HCT116 (cell line): Measurements from ENCODE around the gene INPP5D. TPM values are rescaled to one million over a fixed set of nuclear protein-coding genes. Genes with fewer than 3 reads are reported as not detected.
"Not testable (repeated sequence)": the region's sequence is repeated elsewhere in the genome, so short reads cannot be mapped to it uniquely, and the experiment has no call there.

Source experiments
- ATAC-seq: fragments of 200-7000 bp; cut with Tn5 transposase; 2 replicates; pipeline ENCODE4 v1.9.1; 2020; ENCODE audit warnings: mild to moderate bottlenecking, moderate library complexity
- BruUV-seq: library from RNA; stranded (reverse); fragments of 400-500 nt; replicated peaks from 2 replicates; lab custom pipeline; 2021; lab: Mats Ljungman, UMichigan
- CTCF ChIA-PET: fragments of 300-600 bp; sonication (Branson Sonifier 250); formaldehyde crosslinking; loops from one replicate; lab custom pipeline; 2021; ENCODE audit warnings: antibody characterized with exemption; lab: Charles Lee
- POLR2A ChIA-PET: fragments of 300-600, 350-600 bp; sonication (Branson Sonifier 250); formaldehyde crosslinking; loops from one replicate; lab custom pipeline; 2021; ENCODE audit warnings: antibody characterized with exemption; lab: Charles Lee
- RAD21 ChIA-PET, 2 experiments: fragments of 300-600 bp; sonication (Branson Sonifier 250); formaldehyde crosslinking; loops; one replicate each; lab custom pipeline; 2023; ENCODE audit warnings: low total read pairs in 2 of 2; ENCODE audit not compliant: uncharacterized antibody in 2 of 2, unreplicated experiment in 2 of 2, low non-redundant PET in 1 of 2; lab: Charles Lee
- DNase-seq: peaks from one replicate; pipeline ENCODE4 v3.0.0-alpha.2; 2010; ENCODE audit warnings: low read depth, low spot score
- H2AFZ ChIP-seq: fragments of 200-600 bp; shearing (Covaris generic), sonication (generic); 2 replicates; pipeline ENCODE4 v1.6.1; 2017; ENCODE audit warnings: low read depth, mixed run types, mixed read lengths, antibody characterized with exemption, low read length; ENCODE audit not compliant: poor library complexity, severe bottlenecking
- H3K27ac ChIP-seq: 2 replicates; pipeline ENCODE4 v1.5.1; 2012; ENCODE audit warnings: low read depth, low read length
- H3K27me3 ChIP-seq: fragments of 200-600 bp; sonication (generic); 2 replicates; pipeline ENCODE4 v1.6.1; 2016; ENCODE audit warnings: mixed run types, low read length, mixed read lengths; ENCODE audit not compliant: insufficient read depth
- H3K36me3 ChIP-seq, 2 experiments: fragments of 200-500 bp in 1 of 2; fragments of 200-600 bp in 1 of 2; sonication (Bioruptor generic) in 1 of 2; sonication (generic) in 1 of 2; 2 replicates each; pipeline versions ENCODE4 v1.5.1 to v1.6.1; 2014 to 2016; ENCODE audit warnings: low read length in 2 of 2, inconsistent platforms in 1 of 2, mixed read lengths in 1 of 2, mixed run types in 1 of 2; ENCODE audit not compliant: insufficient read depth in 2 of 2, control insufficient read depth in 1 of 2
- H3K4me1 ChIP-seq, 2 experiments: fragments of 200-600 bp in 1 of 2; sonication (generic) in 1 of 2; 2 replicates each; pipeline versions ENCODE4 v1.5.1 to v1.6.1; 2012 to 2017; ENCODE audit warnings: low read length in 2 of 2, inconsistent platforms in 1 of 2, mild to moderate bottlenecking in 1 of 2, mixed read lengths in 1 of 2, mixed run types in 1 of 2, moderate library complexity in 1 of 2; ENCODE audit not compliant: insufficient read depth in 2 of 2, control insufficient read depth in 1 of 2
- H3K4me2 ChIP-seq: fragments of 200-600 bp; sonication (generic); 2 replicates; pipeline ENCODE4 v1.6.1; 2017; ENCODE audit warnings: mixed run types, low read length, mixed read lengths
- H3K4me3 ChIP-seq, 2 experiments: fragments of 200-600 bp in 1 of 2; sonication (generic) in 1 of 2; replicated peaks in 1 of 2; 2 replicates each; pipeline ENCODE4 v1.5.1; 2011 to 2016; ENCODE audit warnings: low read length in 2 of 2, control low read depth in 1 of 2, low read depth in 1 of 2, mild to moderate bottlenecking in 1 of 2, mixed read lengths in 1 of 2, mixed run types in 1 of 2
- H3K79me2 ChIP-seq: fragments of 200-600 bp; sonication (generic); 2 replicates; pipeline ENCODE4 v1.6.1; 2017; ENCODE audit warnings: mild to moderate bottlenecking, mixed run types, low read length, moderate library complexity, mixed read lengths; ENCODE audit not compliant: insufficient read depth
- H3K9ac ChIP-seq: fragments of 200-600 bp; sonication (generic); 2 replicates; pipeline ENCODE4 v1.6.1; 2016; ENCODE audit warnings: low read length, mixed read lengths
- H3K9me2 ChIP-seq: fragments of 200-600 bp; sonication (generic), shearing (Covaris generic); 2 replicates; pipeline ENCODE4 v1.6.1; 2017; ENCODE audit warnings: mixed run types, mild to moderate bottlenecking, moderate library complexity; ENCODE audit not compliant: insufficient read depth
- H3K9me3 ChIP-seq, 2 experiments: fragments of 200-500 bp in 1 of 2; fragments of 200-600 bp in 1 of 2; sonication (Bioruptor generic) in 1 of 2; sonication (generic) in 1 of 2; 2 replicates each; pipeline ENCODE4 v1.6.1; 2014 to 2017; ENCODE audit warnings: low read length in 2 of 2, mixed read lengths in 2 of 2, inconsistent platforms in 1 of 2, low read depth in 1 of 2, mild to moderate bottlenecking in 1 of 2, mixed run types in 1 of 2, moderate library complexity in 1 of 2; ENCODE audit not compliant: control insufficient read depth in 1 of 2, insufficient read depth in 1 of 2
- H4K20me1 ChIP-seq: fragments of 200-600 bp; sonication (generic), shearing (Covaris generic); 2 replicates; pipeline ENCODE4 v1.6.1; 2017; ENCODE audit warnings: mixed run types, mild to moderate bottlenecking, moderate library complexity; ENCODE audit not compliant: insufficient read depth
- CEBPB ChIP-seq: IDR thresholded peaks from 2 replicates; pipeline ENCODE4 v1.6.1; 2012; ENCODE audit warnings: low read depth
- CTCF ChIP-seq, 3 experiments: fragments of 200-600 bp in 1 of 3; sonication (generic) in 1 of 3; IDR thresholded peaks in 2 of 3; conservative IDR thresholded peaks in 1 of 3; 2 replicates each; pipeline ENCODE4 v1.5.1; 2012 to 2017; ENCODE audit warnings: low read depth in 2 of 3, low read length in 2 of 3, antibody characterized with exemption in 1 of 3, borderline replicate concordance in 1 of 3, control low read depth in 1 of 3, mild to moderate bottlenecking in 1 of 3, mixed read lengths in 1 of 3, mixed run types in 1 of 3, moderate library complexity in 1 of 3; ENCODE audit not compliant: insufficient read depth in 1 of 3
- EGR1 ChIP-seq: IDR thresholded peaks from 2 replicates; pipeline ENCODE4 v1.6.1; 2012; ENCODE audit warnings: low read depth
- ELF1 ChIP-seq: IDR thresholded peaks from 2 replicates; pipeline ENCODE4 v1.6.1; 2012; ENCODE audit warnings: low read depth, borderline replicate concordance
- EZH2 ChIP-seq: fragments of 200-600 bp; sonication (generic); IDR thresholded peaks from 2 replicates; pipeline ENCODE4 v1.6.1; 2017; ENCODE audit warnings: antibody characterized with exemption, mixed run types
- EZH2phosphoT487 ChIP-seq: fragments of 200-600 bp; IDR thresholded peaks from 2 replicates; pipeline ENCODE4 v1.6.1; 2018; ENCODE audit warnings: antibody characterized with exemption, borderline replicate concordance
- JUND ChIP-seq: IDR thresholded peaks from 2 replicates; pipeline ENCODE4 v1.6.1; 2012
- POLR2A ChIP-seq: IDR thresholded peaks from 2 replicates; pipeline ENCODE4 v1.7.0; 2011; ENCODE audit warnings: borderline replicate concordance; ENCODE audit not compliant: insufficient read depth, insufficient read length; ENCODE audit errors: extremely low read depth
- POLR2AphosphoS5 ChIP-seq: IDR thresholded peaks from 2 replicates; pipeline ENCODE4 v1.6.1; 2011; ENCODE audit warnings: mild to moderate bottlenecking, low read depth, low read length, moderate library complexity
- RAD21 ChIP-seq: IDR thresholded peaks from 2 replicates; pipeline ENCODE4 v1.6.1; 2012; ENCODE audit warnings: low read depth, mild to moderate bottlenecking
- TCF7L2 ChIP-seq: IDR thresholded peaks from 2 replicates; pipeline ENCODE4 v1.7.0; 2011; ENCODE audit warnings: borderline replicate concordance, inconsistent platforms; ENCODE audit not compliant: insufficient read depth, insufficient read length; ENCODE audit errors: extremely low read depth
- ZBTB33 ChIP-seq: IDR thresholded peaks from 2 replicates; pipeline ENCODE4 v1.6.1; 2011; ENCODE audit warnings: mild to moderate bottlenecking, low read length, moderate library complexity; ENCODE audit not compliant: insufficient replicate concordance; ENCODE audit errors: extremely low read depth
- ZFX ChIP-seq: fragments of 450-650 bp; IDR thresholded peaks from 2 replicates; pipeline ENCODE4 v1.6.1; 2017
- intact Hi-C: fragments of 100-400 bp; cut with micrococcal nuclease; formaldehyde crosslinking; loops from 2 replicates; pipeline ENCODE4 v1.10.0; 2022
- total RNA-seq: library from RNA; stranded (reverse); gene quantifications from one replicate; pipeline ENCODE4 v1.2.1, GENCODE V29; 2021; ENCODE audit not compliant: unreplicated experiment
- TF ChIP-seq, protein P1 (sequence below): IDR thresholded peaks from 2 replicates; pipeline ENCODE4 v1.6.1; 2012; ENCODE audit warnings: low read depth
- TF ChIP-seq, protein P2 (sequence below): IDR thresholded peaks from 2 replicates; pipeline ENCODE4 v1.6.1; 2012

The INPP5D gene
- total RNA-seq, 1 experiment from 2014 or later, result 1.8 TPM

- no peak overlapping the region for H3K4me2 ChIP-seq
- CTCF ChIA-PET, result no interaction called here
- BruUV-seq, result no TSS peak
- H3K9ac ChIP-seq, result no peak overlapping the region
- H3K79me2 ChIP-seq, result no peaks in the 10 kb centered on the region
- H3K4me1 ChIP-seq, result no peaks in the 10 kb centered on the region
- no peaks in the 10 kb centered on the region for H3K27me3 ChIP-seq
- ATAC-seq, result no peak; the same call in 1 of the 2 replicates
- no peaks in the 10 kb centered on the region for H4K20me1 ChIP-seq
- intact Hi-C loops, result no loop called here
- no peak overlapping the region for H3K27ac ChIP-seq
- no peaks in the 10 kb centered on the region for H3K36me3 ChIP-seq
- no peak overlapping the region for H3K4me3 ChIP-seq
- TF ChIP-seq JUND, result no peak
- TF ChIP-seq ZBTB33, result no peak
- TF ChIP-seq CEBPB, result no peak
- TF ChIP-seq, protein P1, sequence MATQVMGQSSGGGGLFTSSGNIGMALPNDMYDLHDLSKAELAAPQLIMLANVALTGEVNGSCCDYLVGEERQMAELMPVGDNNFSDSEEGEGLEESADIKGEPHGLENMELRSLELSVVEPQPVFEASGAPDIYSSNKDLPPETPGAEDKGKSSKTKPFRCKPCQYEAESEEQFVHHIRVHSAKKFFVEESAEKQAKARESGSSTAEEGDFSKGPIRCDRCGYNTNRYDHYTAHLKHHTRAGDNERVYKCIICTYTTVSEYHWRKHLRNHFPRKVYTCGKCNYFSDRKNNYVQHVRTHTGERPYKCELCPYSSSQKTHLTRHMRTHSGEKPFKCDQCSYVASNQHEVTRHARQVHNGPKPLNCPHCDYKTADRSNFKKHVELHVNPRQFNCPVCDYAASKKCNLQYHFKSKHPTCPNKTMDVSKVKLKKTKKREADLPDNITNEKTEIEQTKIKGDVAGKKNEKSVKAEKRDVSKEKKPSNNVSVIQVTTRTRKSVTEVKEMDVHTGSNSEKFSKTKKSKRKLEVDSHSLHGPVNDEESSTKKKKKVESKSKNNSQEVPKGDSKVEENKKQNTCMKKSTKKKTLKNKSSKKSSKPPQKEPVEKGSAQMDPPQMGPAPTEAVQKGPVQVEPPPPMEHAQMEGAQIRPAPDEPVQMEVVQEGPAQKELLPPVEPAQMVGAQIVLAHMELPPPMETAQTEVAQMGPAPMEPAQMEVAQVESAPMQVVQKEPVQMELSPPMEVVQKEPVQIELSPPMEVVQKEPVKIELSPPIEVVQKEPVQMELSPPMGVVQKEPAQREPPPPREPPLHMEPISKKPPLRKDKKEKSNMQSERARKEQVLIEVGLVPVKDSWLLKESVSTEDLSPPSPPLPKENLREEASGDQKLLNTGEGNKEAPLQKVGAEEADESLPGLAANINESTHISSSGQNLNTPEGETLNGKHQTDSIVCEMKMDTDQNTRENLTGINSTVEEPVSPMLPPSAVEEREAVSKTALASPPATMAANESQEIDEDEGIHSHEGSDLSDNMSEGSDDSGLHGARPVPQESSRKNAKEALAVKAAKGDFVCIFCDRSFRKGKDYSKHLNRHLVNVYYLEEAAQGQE, result no peak
- TF ChIP-seq EGR1, result no peak
- TF ChIP-seq EZH2phosphoT487, result no peak
- no peak for TF ChIP-seq RAD21
- TF ChIP-seq EZH2, result no peak
- no peak for TF ChIP-seq ZFX
- no peak for TF ChIP-seq CTCF (IDR thresholded peaks at IDR 0.05 in 2 of 3, conservative IDR thresholded peaks at IDR 0.05 in 1 of 3; ENCODE audit: borderline replicate concordance in 1 of 3, insufficient read depth in 1 of 3, low read depth in 2 of 3, low read length in 2 of 3)
- no peak for TF ChIP-seq TCF7L2
- TF ChIP-seq, protein P2, sequence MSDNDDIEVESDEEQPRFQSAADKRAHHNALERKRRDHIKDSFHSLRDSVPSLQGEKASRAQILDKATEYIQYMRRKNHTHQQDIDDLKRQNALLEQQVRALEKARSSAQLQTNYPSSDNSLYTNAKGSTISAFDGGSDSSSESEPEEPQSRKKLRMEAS, result no peak
- no peak for TF ChIP-seq POLR2AphosphoS5
- no peak for TF ChIP-seq ELF1
- TF ChIP-seq POLR2A, result no peak
- TF ChIP-seq, all 23 proteins: peak for 0
- Histone ChIP-seq H2AFZ (no peak overlapping the region), H3K9me2 (no peaks in the 10 kb centered on the region), H3K9me3 (no peaks in the 10 kb centered on the region)
- DNase-seq, result no peak
- RAD21 ChIA-PET, result no interaction called here
- POLR2A ChIA-PET, result no interaction called here
Measured at GRCh38 chr2:233189025-233189424, 128.9 kb downstream of the INPP5D start.

DNA sequence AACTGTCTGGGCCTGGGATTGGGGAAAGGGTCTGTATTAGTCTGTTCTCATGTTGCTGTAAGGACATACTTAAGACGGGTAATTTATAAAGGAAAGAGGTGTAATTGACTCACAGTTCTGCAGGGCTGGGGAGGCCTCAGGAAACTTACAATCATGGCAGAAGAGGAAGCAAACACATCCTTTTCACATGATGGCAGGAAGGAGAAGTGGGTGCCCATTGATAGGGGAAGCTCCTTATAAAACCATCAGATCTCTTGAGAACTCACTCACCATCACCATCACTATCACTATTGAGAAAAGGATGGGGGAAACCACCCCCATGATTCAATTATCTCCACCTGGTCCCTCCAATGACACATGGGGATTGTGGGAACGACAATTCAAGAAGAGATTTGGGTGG is 130.9 kb downstream of the INPP5D start:
- H3K9me2 ChIP-seq, H3K27ac ChIP-seq, H3K4me2 ChIP-seq, CTCF ChIA-PET, H4K20me1 ChIP-seq, DNase-seq, POLR2A ChIA-PET, ATAC-seq, H3K9ac ChIP-seq, H3K27me3 ChIP-seq, H3K36me3 ChIP-seq, H3K4me1 ChIP-seq, H3K79me2 ChIP-seq, H3K9me3 ChIP-seq, H3K4me3 ChIP-seq, BruUV-seq, H2AFZ ChIP-seq, intact Hi-C loops, RAD21 ChIA-PET: not testable (repeated sequence)
